ENCODE data around the gene PICALM. TPM values are rescaled to one million over a fixed set of nuclear protein-coding genes. Genes with fewer than 3 reads are reported as not detected.

PICALM gene
- total and polyA plus RNA-seq, 2 donors (not counting 3 experiments of a cell fraction or from before 2014, with no cell fraction given) = 181 to 202 TPM

DNA sequence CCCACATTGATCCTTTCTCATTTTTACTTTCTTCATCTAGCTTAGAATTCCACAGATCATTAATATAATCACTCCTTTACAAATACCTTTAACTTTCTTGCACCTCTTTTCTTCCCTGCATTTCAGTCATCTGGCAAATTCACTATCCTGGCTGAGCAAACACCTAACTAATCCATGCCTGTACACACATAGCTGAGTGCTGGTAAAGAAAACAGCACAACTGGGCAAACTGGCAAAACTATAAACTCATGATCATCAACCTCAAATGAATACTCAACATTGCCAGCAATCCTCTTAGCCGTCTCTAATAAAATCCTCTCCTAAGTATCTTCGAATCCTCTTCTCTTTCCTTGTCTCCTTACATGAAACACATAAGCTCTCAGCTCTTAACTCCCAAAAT, 52.4 kb downstream of the PICALM start:
- ChIA-PET CTCF (interaction anchor here (1.4 to 4.8 kb wide), 4 partner anchors 26 to 214 kb away, joined by 3 to 21 read pairs (median 6); no protein-coding TSS in a partner anchor), POLR2A (no interaction called here)
- intact Hi-C loops (cut with micrococcal nuclease) (no loop called here), dilution Hi-C loops (cut with MboI; ENCODE audit: extremely low pct_ligation_motif_present, low sequenced_read_pairs) (no loop called here)
- BruUV-seq (replicated peaks) = no TSS peak
- Histone ChIP-seq H3K9me3 (replicated peaks; ENCODE audit: control insufficient read depth, insufficient read depth, low read length) (no peaks in the 10 kb centered on the region), H3K27me3 (ENCODE audit: control insufficient read depth in 2 of 2, insufficient read depth in 2 of 2, low read length in 2 of 2) (no peaks in the 10 kb centered on the region), H2AFZ (ENCODE audit: low read depth, low read length) (no peak overlapping the region), H4K20me1 (replicated peaks; ENCODE audit: control insufficient read depth, extremely low read depth, insufficient read depth, low read length) (peaks cover 5% of the 10 kb centered on the region), H3K4me3 (replicated peaks in 1 of 3; ENCODE audit: insufficient read depth in 1 of 3, low read depth in 1 of 3, low read length in 3 of 3) (no peak overlapping the region), H3K4me2 (ENCODE audit: insufficient read depth, low read length) (no peak overlapping the region), H3K9ac (replicated peaks; ENCODE audit: extremely low read depth, insufficient read depth, low read length) (no peak overlapping the region), H3K27ac (ENCODE audit: insufficient read depth, low read depth, low read length) (no peak overlapping the region), H3K4me1 (ENCODE audit: control insufficient read depth, extremely low read depth, insufficient read depth, low read length) (no peaks in the 10 kb centered on the region), H3K36me3 (ENCODE audit: control insufficient read depth in 2 of 2, extremely low read depth in 1 of 2, insufficient read depth in 2 of 2, low read length in 2 of 2) (peaks cover 2 to 15% of the 10 kb centered on the region in 2 experiments), H3K9me1 (replicated peaks; ENCODE audit: control insufficient read depth, extremely low read depth, insufficient read depth, low read length) (no peaks in the 10 kb centered on the region), H3K79me2 (ENCODE audit: control insufficient read depth, insufficient read depth, low read length) (peaks cover 18% of the 10 kb centered on the region)
- FAIRE-seq = no peak
- TF ChIP-seq POLR2A (IDR thresholded peaks at IDR 0.05; ENCODE audit: low read depth, low read length) (no peak), GATA2 (IDR thresholded peaks at IDR 0.05; ENCODE audit: insufficient read depth, insufficient read length, low read depth, low read length) (no peak), MYC (IDR thresholded peaks at IDR 0.05; ENCODE audit: low read depth, low read length) (no peak), FOS (IDR thresholded peaks at IDR 0.05; ENCODE audit: borderline replicate concordance, insufficient read depth, low read length) (no peak), EZH2 (IDR thresholded peaks at IDR 0.05; ENCODE audit: borderline replicate concordance, low read depth, low read length, severe bottlenecking) (no peak)
- TF ChIP-seq, protein P1, sequence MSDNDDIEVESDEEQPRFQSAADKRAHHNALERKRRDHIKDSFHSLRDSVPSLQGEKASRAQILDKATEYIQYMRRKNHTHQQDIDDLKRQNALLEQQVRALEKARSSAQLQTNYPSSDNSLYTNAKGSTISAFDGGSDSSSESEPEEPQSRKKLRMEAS (IDR thresholded peaks at IDR 0.05; ENCODE audit: insufficient read depth, insufficient read length) = no peak
- TF ChIP-seq, protein P2, sequence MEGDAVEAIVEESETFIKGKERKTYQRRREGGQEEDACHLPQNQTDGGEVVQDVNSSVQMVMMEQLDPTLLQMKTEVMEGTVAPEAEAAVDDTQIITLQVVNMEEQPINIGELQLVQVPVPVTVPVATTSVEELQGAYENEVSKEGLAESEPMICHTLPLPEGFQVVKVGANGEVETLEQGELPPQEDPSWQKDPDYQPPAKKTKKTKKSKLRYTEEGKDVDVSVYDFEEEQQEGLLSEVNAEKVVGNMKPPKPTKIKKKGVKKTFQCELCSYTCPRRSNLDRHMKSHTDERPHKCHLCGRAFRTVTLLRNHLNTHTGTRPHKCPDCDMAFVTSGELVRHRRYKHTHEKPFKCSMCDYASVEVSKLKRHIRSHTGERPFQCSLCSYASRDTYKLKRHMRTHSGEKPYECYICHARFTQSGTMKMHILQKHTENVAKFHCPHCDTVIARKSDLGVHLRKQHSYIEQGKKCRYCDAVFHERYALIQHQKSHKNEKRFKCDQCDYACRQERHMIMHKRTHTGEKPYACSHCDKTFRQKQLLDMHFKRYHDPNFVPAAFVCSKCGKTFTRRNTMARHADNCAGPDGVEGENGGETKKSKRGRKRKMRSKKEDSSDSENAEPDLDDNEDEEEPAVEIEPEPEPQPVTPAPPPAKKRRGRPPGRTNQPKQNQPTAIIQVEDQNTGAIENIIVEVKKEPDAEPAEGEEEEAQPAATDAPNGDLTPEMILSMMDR (IDR thresholded peaks at IDR 0.05; ENCODE audit: extremely low read depth in 1 of 2, insufficient read depth in 1 of 2, low read depth in 1 of 2, low read length in 2 of 2) = no peak
- no peak for DNase-seq (ENCODE audit: low read depth, low spot score)

Measured in endothelial cell of umbilical vein (primary cell).